ENCODE measurements around the gene MSI2.

MSI2 gene

GRCh38 chr17:57246257-57246656, 10.1 kb upstream of the MSI2 start:
- no peak for DNase-seq (ENCODE audit: low read depth in 2 of 2)

DNA sequence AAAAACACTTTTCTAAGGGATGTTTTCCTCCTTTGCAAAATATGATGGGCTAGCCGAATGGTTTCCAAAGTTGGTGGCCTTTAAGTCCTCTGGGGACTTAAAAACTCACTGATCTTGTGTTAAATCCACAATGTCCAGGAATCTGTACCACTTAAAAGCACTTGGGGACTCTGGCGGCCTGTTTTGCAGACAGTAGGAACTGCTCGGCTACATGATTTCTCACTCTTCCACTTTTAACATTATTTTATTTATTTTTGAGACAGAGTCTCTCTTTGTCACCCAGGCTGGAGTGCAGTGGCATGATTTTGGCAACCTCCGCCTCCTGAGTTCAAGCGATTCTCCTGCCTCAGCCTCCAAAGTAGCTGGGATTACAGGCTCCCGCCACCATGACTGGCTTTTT, 9.1 kb upstream of the MSI2 start:
- DNase-seq (ENCODE audit: low read depth in 2 of 2) = no peak

DNA sequence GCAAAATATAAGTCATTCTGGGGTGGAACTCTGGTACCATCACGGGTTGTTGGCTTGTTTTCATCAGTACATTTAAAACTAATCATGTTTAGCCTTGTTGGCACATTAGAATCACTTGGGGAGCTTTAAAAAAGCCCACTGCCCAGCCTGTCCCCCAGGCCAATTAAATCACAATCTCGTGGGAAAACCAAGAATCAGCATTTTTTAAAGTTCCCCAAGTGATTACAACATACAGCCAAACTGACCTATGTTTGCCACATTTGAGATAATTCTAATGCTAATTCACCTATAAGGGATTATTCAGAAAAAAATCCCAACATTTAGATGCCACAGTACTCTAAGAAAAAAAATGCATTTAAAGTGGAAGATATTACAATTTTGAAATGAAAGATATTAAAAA, 8.4 kb upstream of the MSI2 start:
- DNase-seq (ENCODE audit: low read depth in 2 of 2) = no peak

GRCh38 chr17:57249520-57249919, 6.8 kb upstream of the MSI2 start:
- no peak for DNase-seq (ENCODE audit: low read depth in 2 of 2)

DNA sequence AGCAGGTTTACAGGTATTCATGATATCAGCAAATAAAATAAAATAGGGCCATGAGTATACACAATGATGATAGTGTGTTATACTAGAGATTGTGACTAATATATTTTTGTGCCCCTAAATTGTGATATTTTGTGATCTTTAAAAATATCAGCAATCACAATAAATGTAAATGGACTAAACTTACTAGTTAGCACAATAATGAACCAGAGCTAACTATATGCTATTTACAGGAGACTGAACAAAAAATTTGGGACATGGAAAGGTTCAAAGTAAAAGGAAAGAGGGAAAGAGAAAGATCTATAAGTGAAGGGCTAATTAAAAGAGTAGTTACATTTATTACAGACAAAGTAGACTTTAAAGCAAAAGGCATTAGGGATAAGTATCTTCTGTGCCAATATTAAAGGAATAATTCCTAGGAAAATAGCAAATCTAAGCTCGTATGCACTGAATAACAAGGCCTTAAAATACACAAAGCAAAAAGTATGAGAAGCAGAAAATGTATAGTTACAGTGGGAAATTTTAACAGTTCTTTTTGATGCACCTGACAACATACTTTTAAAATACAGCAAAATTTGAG, 5.0 kb upstream of the MSI2 start:
- DNase-seq (ENCODE audit: low read depth in 2 of 2) = no peak

- no peak for DNase-seq (ENCODE audit: low read depth in 2 of 2)
These were observed 2.8 kb upstream of the MSI2 start for GRCh38 chr17:57253362-57254065.

- no peak for DNase-seq (ENCODE audit: low read depth in 2 of 2)
These were observed 1.0 kb upstream of the MSI2 start for GRCh38 chr17:57255182-57255775.

- no peak for DNase-seq (ENCODE audit: low read depth in 2 of 2)
These were observed 387 bp downstream of the MSI2 start for GRCh38 chr17:57256708-57257112.

DNA sequence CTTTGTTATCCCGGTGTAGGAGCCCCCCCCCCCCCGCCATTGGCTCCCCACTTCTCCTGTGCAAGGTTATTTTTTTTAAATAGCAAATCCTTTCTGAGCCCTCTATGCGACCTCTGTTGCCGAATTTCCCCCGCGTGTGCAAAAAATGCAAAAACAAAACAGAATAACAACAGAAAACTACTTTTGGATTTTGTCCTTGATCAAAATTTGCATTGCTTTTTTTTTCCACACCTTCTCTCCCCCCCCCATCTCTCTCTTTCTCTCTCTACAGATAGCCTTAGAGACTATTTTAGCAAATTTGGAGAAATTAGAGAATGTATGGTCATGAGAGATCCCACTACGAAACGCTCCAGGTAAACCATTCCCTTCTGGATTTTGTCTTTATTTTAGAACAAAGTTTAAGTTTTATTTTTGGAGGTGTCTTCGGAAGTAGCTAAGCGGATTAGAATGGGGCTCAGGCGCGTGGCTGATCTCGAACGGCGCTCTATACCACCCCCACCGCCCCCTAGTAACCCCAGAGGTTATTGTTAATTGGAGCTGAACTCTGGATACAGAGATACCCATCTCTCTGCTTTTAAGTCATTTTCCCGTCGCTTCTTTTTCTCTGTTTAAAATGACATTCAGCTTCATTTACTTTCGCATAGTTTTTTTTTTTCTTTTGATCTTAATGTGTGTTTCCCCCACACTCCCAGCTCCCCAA, 1.0 kb downstream of the MSI2 start:
- no peak for DNase-seq (ENCODE audit: low read depth in 2 of 2)

- no peak for DNase-seq (ENCODE audit: low read depth in 2 of 2)
These were observed 1.9 kb downstream of the MSI2 start for GRCh38 chr17:57257895-57258851.

- DNase-seq (ENCODE audit: low read depth in 2 of 2) = no peak
These were observed 3.0 kb downstream of the MSI2 start for GRCh38 chr17:57259306-57259705.

DNA sequence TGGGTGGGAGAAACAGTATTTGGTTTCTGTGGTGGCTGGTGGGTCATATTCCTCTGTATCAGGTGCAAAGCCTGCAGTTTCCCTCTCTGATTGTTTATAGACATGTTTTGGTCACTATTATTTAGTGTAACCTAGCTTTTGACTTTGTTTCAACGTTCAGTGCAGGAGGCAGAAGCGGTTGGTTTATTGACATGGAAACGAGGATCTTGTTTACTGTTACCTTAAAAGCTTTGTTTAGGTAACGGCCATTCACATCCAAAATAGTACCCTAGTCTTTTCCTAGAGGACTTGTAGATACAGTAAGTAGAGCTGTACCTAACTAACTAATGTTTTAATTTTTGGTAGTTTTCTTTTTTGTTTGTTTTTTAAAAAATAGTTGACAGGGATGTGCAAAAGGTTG, 3.5 kb downstream of the MSI2 start:
- no peak for DNase-seq (ENCODE audit: low read depth in 2 of 2)

- no peak for DNase-seq (ENCODE audit: low read depth in 2 of 2)
These were observed 4.2 kb downstream of the MSI2 start for GRCh38 chr17:57260325-57261083.

DNA sequence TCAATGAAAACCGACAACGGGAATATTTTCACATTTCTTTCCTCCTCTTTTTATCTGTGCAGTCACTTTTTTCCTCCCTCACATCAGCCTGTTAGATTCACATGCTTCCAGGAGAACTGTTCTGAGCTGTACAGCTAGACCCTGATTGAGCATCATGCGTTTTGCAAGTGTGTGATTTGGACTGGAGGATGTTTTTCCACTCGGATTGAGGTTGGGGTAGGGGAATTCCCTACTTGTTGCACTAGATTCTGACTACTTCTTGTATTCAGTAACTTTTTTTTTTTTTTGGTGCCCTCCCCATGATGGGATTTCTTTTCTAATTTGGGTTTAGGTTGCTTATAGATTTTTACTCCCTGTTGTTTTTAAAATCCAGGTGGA, 4.8 kb downstream of the MSI2 start:
- no peak for DNase-seq (ENCODE audit: low read depth in 2 of 2)

- no peak for DNase-seq (ENCODE audit: low read depth in 2 of 2)
These were observed 6.2 kb downstream of the MSI2 start for GRCh38 chr17:57262557-57262956.

GRCh38 chr17:57264250-57264649, 7.9 kb downstream of the MSI2 start:
- no peak for DNase-seq (ENCODE audit: low read depth in 2 of 2)

DNA sequence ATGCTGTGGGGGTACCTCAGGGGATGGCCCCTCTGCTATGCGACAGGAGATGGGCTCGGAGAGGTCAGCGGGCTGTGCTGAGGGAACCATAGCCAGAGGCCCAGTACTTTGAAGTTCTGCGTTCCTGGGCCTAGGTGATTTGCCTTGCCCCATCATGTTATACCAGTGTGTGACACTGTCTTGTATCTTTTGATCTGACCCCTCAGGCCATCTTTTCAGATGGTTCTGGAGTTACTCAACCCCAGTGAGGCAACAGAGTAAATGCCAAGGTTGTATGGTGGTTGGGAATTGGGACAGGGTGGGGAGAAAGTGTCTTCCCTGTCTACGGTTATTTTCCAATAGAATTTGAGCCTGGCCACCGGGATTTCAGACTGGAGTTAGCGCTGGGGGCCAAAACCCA, 8.5 kb downstream of the MSI2 start:
- no peak for DNase-seq (ENCODE audit: low read depth in 2 of 2)

- no peak for DNase-seq (ENCODE audit: low read depth in 2 of 2)
These were observed 10.6 kb downstream of the MSI2 start for GRCh38 chr17:57266902-57267311.

GRCh38 chr17:57268181-57268580, 11.9 kb downstream of the MSI2 start:
- DNase-seq (ENCODE audit: low read depth in 2 of 2) = no peak

GRCh38 chr17:57269052-57269451, 12.7 kb downstream of the MSI2 start:
- DNase-seq (ENCODE audit: low read depth in 2 of 2) = no peak

Measured in stimulated activated CD8-positive, alpha-beta memory T cell treated with anti-CD3 and anti-CD28 coated beads, Interleukin-2, amount 100 ng/mL, for 1 hour (primary cell).